Stimulated activated CD4-positive, alpha-beta T cell treated with anti-CD3 and anti-CD28 coated beads, Interleukin-15, amount 100 ng/mL, for 24 hours (primary cell): ENCODE measurements around the gene PRR15.

Source experiments
- DNase-seq: peaks from one replicate; pipeline ENCODE4 v3.0.0-alpha.2; 2020

The PRR15 gene

GRCh38 chr7:29611941-29612544, 48.4 kb downstream of the PRR15 start:
- no peak for DNase-seq

DNA sequence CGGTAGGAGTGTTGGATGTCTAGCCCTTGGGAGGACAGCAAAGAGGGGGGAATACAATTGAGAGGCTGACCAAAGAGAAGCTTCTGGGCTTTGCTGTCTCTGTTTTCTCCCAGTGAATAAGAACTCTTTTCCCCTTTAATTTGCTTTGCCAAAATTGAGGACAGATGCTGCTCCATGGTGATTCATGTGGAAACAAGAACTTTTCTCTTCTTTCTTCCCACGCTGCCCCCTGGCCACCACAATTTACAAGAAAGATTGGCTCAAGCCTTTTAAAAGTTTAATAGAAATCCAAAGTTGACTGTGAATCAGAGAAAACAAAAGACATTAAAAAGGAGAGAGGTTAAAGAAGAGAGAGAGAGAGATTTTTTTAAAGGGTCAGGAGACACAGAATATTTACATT, 49.0 kb downstream of the PRR15 start:
- DNase-seq: no peak

- DNase-seq: no peak
These were observed 49.5 kb downstream of the PRR15 start for GRCh38 chr7:29613100-29613499.

GRCh38 chr7:29614229-29614628, 50.6 kb downstream of the PRR15 start:
- no peak for DNase-seq
